BE2C (cell line): ENCODE measurements around the gene POLQ.
"Not testable (repeated sequence)": the region's sequence is repeated elsewhere in the genome, so short reads cannot be mapped to it uniquely, and the experiment has no call there.

Experiments
- DNase-seq: peaks from one replicate; pipeline ENCODE4 v3.0.0-alpha.2; 2020
- H3K27me3 ChIP-seq: fragments of 250-450 bp; sonication (Bioruptor Pico); 2 replicates; pipeline ENCODE4 v1.5.1; 2020; ENCODE audit warnings: mild to moderate bottlenecking
- H3K36me3 ChIP-seq: fragments of 250-450 bp; sonication (Bioruptor Pico); 2 replicates; pipeline ENCODE4 v1.5.1; 2020; ENCODE audit warnings: mild to moderate bottlenecking
- H3K4me1 ChIP-seq: fragments of 250-450 bp; sonication (Bioruptor Pico); 2 replicates; pipeline ENCODE4 v1.5.1; 2020
- H3K4me3 ChIP-seq: 2 replicates; pipeline ENCODE4 v1.5.1; 2011; ENCODE audit warnings: low read depth, low read length
- H3K9me3 ChIP-seq: fragments of 250-450 bp; sonication (Bioruptor Pico); 2 replicates; pipeline ENCODE4 v1.5.1; 2020
- CTCF ChIP-seq: IDR thresholded peaks from 2 replicates; pipeline ENCODE4 v1.5.1; 2012; ENCODE audit warnings: mild to moderate bottlenecking, low read depth, low read length

POLQ gene

GRCh38 chr3:121399820-121400219, 146.0 kb downstream of the POLQ start:
- Histone ChIP-seq H3K4me1 (no peaks in the 10 kb centered on the region), H3K36me3 (no peaks in the 10 kb centered on the region), H3K4me3 (no peak overlapping the region), H3K9me3 (no peaks in the 10 kb centered on the region), H3K27me3 (no peaks in the 10 kb centered on the region)
- DNase-seq, result no peak
- no peak for TF ChIP-seq CTCF

GRCh38 chr3:121398051-121398450, 147.7 kb downstream of the POLQ start:
- H3K4me3 ChIP-seq, result not testable (repeated sequence)

GRCh38 chr3:121395967-121396366, 149.8 kb downstream of the POLQ start:
- not testable (repeated sequence) for H3K4me1 ChIP-seq, H3K36me3 ChIP-seq, H3K27me3 ChIP-seq, DNase-seq, H3K4me3 ChIP-seq, H3K9me3 ChIP-seq

More at GRCh38 chr3:121398051-121398450, 147.7 kb downstream of the POLQ start:
- not testable (repeated sequence) for H3K4me1 ChIP-seq, H3K9me3 ChIP-seq, H3K36me3 ChIP-seq, H3K27me3 ChIP-seq, DNase-seq

GRCh38 chr3:121388308-121388707, 157.5 kb downstream of the POLQ start:
- H3K4me3 ChIP-seq, H3K9me3 ChIP-seq, H3K36me3 ChIP-seq, H3K4me1 ChIP-seq, H3K27me3 ChIP-seq, DNase-seq: not testable (repeated sequence)
